Stimulated activated CD8-positive, alpha-beta memory T cell treated with anti-CD3 and anti-CD28 coated beads, Interleukin-7, amount 100 ng/mL, for 48 hours (primary cell): Measurements from ENCODE around the gene DQX1.

Experiments used
- DNase-seq, 2 donors: peaks; one replicate each; pipeline ENCODE4 v3.0.0-alpha.2; 2020; ENCODE audit warnings: low read depth in 1 of 2; ENCODE audit errors: extremely low read depth in 1 of 2

DQX1 gene

DNA sequence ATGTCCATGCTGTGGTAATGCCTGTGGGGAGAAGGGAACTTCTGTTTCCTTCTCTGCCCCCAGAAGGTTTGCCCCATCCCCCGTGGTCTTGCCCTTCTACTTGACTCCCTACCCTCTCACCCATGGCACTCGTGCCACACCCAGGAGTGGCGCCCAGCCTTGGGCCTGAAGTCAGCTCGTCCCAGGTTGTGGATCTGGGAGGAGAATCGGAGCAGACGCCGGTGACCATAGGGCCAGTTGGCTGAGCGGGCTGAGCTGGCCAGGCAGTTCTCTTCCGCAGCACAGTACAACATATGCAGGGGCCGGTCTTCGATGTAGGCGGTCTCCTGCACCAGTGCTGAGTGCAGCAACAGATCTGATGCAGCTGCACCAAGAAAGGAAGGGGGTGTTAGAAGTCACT is 8.4 kb upstream of the DQX1 start:
- DNase-seq, result no peak

DNA sequence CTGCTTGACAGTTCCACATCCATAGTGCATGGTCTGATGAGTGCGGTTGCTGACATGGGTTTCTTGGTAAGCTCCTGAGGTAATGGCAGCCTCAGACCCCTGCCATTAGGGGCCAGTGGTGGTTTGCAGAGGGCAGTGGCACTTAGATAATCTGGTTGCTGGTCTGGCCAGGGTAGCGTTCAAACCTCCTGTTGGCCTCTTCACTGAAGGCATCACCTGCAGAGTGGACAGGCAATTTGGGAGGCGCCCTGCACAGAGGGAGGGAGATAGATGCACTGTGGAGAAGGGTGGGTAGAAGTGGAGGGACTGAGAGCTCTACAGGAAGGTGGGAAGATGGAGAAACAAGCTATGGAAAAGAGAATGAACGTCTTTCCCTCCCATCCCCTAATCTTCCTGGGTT is 7.4 kb upstream of the DQX1 start:
- no peak for DNase-seq

DNA sequence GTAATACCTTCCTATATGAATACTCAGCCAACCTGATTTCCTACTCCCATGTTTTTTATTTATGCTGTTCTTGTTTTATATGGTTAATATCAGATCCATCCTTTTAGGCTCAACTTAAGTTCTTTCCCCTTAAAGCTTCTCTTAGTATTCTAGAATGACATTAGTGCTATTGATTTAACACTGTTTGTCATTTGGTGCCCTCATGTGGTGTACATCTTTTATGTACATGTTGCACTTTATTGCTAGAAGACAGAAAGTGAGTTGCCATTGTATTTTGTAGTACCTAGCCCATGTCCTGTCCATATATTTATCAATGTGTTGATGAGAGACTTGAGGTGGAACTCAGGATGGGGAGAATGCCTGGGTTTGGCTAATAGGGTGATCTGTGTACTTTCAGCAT is 6.2 kb upstream of the DQX1 start:
- DNase-seq, result no peak

DNA sequence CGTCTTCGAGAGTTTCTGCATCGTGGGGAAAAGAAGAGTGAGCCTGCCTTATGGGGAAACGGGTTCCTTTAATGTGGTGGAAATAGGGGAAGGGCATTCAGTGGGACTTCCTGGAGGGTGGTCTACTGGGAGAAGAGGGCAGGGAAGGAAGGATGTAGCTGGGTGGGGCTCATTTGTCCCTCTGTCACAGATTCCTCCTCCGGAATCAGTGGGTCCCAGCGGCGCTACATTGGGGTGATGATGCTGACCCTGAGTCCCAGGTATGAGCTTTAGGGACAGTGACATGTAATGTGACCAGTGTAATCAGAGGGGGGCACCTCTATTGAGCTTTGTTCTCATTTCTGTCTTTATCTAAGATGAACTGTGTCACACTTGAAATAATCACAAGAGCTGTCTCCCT is 5.6 kb upstream of the DQX1 start:
- DNase-seq, result no peak

DNA sequence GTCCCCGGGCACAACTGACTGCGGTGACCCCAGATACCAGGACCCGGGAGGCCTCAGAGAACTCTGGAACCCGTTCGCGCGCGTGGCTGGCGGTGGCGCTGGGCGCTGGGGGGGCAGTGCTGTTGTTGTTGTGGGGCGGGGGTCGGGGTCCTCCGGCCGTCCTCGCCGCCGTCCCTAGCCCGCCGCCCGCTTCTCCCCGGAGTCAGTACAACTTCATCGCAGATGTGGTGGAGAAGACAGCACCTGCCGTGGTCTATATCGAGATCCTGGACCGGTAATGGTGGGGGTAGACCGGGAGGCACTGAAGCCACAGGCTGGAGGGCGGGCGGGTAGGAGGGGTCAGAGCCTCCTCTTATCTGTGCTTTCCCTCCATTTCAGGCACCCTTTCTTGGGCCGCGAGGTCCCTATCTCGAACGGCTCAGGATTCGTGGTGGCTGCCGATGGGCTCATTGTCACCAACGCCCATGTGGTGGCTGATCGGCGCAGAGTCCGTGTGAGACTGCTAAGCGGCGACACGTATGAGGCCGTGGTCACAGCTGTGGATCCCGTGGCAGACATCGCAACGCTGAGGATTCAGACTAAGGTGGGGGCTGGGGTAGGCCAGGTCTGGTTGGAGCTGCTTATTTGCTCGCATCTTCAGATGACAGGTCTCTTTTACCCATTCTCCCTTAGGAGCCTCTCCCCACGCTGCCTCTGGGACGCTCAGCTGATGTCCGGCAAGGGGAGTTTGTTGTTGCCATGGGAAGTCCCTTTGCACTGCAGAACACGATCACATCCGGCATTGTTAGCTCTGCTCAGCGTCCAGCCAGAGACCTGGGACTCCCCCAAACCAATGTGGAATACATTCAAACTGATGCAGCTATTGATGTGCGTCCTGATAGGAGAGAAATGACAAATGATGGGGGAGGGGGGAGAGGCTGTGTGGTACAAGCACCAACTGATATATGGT is 4.5 kb upstream of the DQX1 start:
- DNase-seq, result no peak

DNA sequence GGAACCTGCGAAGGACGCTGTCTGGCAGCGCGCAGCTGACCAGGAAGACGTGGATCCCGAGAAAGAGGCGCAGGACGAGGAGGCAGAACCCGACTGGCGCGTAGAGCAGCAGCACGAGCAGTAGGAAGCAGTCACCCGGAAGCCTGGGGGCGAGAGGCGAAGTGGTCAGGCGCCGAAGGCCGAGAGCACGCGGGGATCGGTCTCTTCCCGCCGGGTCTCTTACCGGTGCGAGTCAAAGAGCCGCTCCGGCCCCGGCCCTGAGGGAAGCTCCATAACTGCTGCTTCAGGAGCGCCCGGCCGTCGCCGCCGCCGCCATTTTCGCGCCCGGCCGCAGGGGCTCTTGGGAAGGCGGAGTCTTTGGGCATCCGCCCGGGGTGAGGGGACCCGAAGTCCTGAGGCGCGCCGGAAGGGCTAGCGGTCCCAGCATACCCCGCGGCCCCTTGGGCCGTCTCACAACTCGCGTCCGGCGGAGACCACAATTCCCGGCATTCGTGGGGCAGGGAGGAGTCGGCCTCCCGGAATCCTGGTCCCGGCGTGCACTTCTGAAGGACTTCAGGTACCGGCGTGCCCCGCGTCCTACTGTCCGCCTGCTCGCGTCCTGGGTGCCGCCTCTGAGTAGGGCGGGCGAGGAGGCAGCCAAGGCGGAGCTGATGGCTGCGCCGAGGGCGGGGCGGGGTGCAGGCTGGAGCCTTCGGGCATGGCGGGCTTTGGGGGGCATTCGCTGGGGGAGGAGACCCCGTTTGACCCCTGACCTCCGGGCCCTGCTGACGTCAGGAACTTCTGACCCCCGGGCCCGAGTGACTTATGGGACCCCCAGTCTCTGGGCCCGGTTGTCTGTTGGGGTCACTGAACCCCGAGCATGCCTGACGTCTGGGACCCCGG is 3.6 kb upstream of the DQX1 start, which contains the start of the genes AUP1 and HTRA2:
Gene AUP1, minus strand, starts transcription at position 350 of the 882 bp plus-strand sequence. Its CDS starts 77 bp downstream, at position 273.
Gene HTRA2, plus strand, starts transcription at position 577 of the 882 bp plus-strand sequence. Its CDS starts 74 bp downstream, at position 651.
- peak; percentile 95 to 96 for DNase-seq

DNA sequence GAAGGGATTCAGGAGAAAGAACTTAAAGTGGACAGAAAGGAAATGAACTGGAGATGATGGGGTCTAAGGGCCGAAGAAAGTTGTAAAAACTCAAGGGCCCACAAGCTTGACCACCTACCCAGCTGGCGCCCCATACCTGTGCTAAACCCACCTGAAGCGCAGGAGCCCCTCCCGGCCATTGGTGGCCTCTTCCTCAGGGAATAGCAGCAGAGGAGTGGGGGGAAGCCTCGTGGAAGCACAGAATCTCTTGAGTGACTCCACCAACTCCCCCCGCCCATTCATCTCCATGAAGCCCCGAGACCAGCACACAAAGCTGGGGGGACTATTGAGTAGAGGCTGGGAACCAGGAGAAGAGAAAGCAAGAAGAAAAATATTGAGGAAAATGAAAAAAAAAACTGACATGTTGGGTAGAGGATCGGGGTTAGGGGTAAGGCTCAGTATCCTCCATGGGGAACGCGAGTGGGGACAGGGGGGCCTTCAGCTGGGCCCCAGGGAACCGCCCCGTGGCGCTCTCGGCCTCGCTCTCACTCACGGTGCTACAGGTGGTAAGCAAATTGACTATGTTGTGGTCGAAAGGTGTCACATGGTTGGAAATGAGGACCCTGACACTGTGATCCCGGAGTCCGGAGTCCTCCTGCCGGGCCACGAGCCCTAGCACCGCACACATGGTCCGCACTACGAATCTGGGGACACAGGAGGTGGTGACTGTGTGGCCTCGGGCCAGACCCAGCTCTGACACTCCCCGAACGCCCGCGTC is 2.7 kb upstream of the DQX1 start:
- DNase-seq, result no peak

DNA sequence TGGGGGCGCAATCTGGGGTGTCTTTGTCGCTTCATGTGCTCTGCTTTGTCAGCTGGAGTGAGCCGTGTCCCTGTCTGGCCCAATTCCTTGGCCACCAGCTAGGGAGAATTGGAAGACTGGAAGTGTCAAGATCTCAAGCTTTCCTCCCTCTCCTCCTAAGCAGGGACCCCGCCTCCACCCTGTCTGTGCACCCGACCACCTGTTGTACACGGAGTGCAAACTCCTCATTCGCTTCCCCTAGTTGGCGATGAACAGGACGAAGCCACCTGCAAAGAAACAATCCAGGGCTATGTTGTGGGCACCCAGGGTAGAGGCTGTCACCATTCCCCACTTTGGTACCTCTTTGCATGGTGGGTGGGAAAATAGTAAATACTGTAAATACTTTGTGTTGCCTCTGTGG is 1.7 kb upstream of the DQX1 start:
- DNase-seq, result no peak

DNA sequence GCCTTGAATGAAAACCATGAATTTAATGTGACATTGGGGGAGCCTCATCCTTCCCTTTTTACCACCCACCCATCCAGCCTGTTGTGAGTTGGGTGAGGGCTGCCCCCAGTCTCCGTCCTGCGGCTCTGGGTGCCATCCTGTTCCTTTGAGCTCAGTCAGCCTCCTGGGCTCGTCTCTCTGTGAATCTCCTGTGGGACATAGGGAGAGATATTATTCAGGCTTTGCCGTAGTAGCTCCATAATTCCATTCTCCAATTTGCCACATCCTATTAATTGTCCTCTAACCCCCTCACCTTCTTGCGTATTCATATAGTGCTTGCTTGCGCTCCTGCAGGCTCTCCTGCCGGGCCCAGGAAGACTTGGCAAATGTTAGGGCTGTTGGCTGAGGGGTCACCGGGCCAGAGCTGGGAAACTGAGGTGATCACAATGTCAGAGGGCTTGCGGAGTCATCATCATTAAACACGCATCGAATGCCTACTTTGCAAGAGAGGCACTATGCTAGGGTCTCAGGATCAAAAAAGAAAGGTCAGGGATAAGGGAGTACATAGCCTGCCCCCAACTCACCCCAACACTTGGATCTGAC is 709 bp upstream of the DQX1 start:
- DNase-seq, result no peak

DNA sequence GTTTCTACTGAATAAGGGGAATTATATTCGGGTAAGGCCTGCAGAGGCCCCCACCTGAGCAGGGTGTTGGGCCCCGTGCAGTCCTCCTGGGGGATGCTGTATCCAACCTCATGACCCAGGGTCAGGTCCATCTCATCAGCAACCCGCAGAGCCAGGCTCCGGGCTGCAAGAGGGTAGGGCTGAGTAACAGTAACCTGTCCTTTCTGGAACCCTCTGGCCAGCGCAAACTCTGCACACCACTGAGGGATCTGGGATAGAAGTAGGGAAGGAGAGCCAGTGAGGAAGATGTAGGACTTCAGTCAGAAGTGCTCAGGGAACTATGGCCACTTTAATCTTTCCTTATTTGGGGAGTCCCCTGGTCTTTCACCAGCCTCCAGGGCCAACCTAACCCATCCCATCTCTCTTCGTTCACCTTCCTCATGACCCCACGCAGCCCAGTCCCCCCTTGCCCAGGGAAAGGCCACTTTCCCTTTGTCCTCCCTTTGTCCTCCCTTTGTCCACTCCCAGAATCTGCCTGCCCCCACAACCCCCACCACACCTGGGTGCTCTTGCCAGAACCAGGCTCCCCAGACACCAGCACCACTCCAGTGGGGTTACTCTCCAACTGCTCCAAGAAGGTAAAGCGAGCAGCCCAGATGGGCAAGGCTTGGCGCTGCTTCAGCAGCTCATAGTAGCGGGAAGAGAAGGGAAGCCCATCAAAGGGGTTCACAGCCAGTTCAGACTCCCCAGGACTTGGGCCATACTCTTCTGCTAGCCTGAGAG is 895 bp downstream of the DQX1 start:
- no peak for DNase-seq

DNA sequence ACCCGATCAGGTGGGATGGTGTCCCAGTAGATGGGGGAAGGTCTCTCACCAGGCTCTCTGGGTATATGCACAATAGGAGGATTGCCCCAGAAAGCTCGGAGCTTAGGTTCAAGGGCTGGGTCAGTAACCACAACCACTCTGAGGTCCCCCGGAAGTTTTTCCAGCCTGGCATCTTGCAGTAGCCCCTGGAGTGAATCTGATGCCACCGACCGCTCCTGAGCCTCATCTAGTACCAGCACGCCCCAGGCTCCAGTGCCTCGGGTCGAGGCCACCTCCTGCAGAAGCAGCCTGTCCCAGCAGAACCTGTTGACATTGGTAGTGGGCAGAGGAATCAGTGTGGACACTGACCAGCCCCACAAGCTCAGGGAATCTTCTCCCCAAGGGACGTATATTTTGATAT is 2.0 kb downstream of the DQX1 start:
- DNase-seq, result no peak

DNA sequence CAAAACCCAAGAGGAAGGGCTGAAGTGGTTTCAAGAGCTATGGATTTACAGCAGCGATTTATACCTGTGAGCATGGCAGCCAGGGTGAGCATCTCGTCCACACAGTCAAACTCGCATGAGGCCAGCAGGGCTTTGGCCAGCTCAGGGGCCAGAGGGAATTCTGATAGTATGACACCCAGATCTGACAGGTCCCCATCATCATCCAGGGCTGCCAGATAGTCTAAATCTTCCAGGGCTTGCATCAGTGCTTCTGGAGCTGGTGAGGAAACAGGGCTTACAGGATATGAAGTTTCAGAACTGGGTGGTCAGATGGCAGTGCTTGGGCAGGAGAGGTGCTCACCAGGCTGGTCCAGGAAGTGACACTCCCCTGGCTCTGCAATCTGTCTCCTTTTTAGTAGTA is 3.5 kb downstream of the DQX1 start:
- DNase-seq, result no peak

DNA sequence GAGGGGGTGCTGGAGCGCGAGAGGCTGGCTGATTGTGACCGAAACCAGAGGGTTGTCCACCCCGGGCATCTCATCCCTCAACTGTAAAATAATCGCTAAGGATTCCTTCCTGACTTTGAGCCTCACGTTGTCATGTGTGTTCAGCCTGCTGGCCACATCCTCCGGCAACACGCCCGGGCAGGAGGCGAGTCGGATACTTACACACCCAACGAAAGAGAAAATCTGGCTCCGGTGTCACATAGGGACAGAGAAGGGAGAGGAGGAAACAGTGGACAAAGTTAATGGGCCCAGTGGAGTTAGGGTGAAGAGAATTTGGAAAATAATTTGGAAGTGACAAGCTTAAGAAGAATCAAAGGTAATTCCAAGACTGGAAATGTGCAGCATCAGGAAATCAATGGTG is 9.4 kb downstream of the DQX1 start:
- no peak for DNase-seq

DNA sequence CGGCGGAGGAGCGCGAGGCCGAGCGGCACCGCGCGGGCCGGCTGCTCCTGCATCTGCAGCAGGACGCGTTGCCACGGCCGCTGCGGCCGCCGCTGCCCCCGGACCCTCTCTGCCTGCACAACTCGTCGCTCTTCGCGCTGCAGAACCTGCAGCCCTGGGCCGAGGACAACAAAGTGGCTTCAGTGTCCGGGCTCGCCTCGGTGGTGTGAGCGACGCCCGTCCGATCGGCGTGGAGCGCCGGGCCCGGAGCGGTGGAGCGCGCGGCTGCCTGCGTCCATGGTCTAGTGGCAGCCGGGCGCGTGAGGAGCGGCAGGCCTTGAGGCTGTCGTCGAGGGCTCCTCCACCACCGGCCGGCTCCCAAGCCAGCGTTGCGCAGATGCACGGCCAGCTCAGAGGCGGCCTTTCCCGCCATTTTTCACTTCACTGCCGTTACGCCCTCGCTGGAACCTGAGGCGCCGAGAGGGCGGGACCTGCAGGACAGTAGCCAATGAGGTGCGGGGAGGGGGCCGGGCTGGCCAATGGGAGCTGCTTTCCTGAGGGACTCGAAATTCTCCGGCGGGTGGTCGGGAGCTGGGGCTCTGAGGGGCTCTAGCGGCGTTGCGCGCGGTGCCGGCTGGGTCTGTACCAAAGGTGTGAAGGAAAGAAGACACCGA is 9.9 kb downstream of the DQX1 start:
- peak in 1 of 2 donors; percentile 71 for DNase-seq

DNA sequence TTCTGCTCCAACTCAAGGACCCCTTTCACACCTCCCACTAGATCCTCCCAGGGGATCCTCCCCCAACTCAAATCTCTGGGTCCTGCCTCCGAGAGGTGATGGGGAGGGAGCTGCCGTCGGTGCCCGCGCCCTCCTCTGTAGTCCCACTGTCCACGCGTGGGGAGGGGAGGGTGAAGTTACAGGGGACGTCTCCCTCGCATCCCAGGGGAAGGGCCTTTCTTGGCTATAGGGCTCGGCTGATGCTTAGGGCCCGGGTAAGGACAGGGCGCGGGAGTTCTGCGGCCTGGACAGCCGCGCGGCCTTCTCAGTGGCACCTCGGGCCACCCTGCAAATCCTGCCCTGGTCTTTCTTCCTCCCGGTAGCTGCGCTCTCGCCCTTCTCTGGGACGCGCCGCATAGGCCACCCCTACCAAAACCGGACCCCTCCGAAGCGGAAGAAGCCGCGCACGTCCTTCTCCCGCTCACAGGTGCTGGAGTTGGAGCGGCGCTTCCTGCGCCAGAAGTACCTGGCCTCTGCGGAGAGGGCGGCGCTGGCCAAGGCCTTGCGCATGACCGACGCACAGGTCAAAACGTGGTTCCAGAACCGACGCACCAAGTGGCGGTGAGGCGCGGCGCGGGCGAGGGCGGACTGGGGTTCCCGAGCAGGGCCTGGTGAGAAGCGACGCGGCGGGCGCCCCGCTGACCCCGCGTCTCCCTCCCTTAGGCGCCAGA is 10.6 kb downstream of the DQX1 start:
- no peak for DNase-seq

DNA sequence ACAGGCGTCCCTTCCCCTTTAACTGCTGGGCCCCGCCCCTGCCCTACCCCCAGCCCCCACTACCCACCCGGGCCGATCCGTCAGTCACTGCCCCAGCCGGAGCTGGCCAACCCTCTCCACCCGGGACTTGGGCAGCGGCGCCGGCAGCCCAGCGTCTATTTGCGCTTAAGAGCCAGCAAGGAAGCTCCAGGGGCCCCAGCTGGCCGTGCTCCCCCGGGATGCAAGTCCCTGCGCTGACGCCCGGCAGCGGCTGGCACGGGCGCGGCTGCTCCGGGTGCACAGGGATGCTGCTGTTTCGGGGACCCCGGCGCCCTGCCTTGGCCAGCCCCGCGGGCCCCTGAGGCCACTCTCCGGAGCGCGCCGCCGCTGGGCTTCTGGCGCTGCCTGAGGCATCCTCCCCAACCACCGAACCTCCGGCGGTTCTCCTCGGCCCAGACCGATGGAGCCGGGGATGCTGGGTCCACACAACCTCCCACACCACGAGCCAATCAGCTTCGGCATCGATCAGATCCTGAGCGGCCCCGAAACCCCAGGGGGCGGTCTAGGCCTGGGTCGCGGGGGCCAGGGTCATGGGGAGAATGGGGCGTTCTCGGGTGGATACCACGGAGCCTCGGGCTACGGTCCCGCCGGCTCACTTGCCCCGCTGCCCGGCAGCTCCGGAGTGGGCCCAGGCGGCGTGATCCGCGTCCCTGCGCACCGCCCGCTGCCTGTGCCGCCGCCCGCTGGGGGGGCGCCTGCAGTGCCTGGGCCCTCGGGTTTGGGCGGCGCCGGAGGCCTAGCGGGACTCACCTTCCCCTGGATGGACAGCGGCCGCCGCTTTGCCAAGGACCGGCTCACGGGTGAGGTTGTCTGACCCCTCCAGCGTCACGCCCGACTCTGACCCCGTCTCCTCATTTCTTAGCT is 11.4 kb downstream of the DQX1 start, which contains the start of gene TLX2:
Gene TLX2, plus strand, starts transcription at position 83 of the 903 bp plus-strand sequence. Its CDS starts 357 bp downstream, at position 440.
- no peak for DNase-seq

DNA sequence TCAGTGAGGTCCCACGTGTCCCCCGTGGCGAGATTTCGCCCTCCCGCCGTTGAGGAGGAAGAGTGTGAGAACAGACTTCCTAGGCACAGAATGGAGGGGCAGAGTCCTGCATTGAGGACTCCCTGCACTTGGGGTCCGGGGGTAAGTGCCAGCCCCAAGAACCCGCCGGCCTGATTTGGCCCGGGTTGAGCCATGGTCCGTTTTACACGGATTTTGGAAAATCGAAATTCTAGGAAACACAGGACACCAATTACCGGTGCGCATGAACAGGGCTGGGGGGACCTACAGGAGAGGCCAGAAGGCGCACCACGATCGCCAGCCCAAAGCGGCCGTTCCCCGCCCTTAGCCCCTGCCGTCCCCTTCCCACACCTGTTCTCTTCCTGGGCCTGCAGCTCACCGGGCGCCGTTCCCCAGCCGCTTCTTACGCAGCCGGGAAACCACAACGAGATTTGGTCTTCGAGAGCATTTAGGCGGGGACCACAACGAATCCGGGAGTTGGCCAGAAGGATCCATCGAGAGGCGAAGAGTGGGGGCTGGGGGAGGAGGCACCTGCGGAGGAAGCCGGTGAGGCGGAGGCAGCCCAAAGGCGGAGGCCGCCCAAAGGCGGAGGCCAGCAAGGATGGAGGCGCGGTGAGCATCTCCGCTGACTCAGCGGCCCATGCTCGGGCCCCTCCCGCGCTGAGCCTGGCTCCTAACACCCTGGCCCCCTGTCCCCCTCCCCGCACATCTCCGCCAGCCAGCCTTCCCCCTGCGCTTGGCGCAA is 12.2 kb downstream of the DQX1 start:
- no peak for DNase-seq
